Ovary (tissue), 3 donors: Measurements from ENCODE around the gene CST3.

Source experiments
- CTCF ChIP-seq, 3 donors: fragments of 450-650 bp in 2 of 3; fragments of 200-600 bp in 1 of 3; IDR thresholded peaks; one replicate each; pipeline versions ENCODE4 v1.5.1 to v1.8.0; 2016 to 2022; ENCODE audit warnings: antibody characterized with exemption in 3 of 3, mild to moderate bottlenecking in 1 of 3
- EP300 ChIP-seq: sonication (generic); formaldehyde crosslinking; IDR thresholded peaks from one replicate; pipeline ENCODE4 v1.6.1; 2017; ENCODE audit warnings: antibody characterized with exemption
- donor health status: DM: no; HTN: no; CAD: no.

GRCh38 chr20:23625236-23625964 is 12.4 kb downstream of the CST3 start:
- TF ChIP-seq CTCF (IDR thresholded peaks at IDR 0.05), result no peak
- TF ChIP-seq EP300, result no peak
